HUES48 (cell line): ENCODE measurements around the gene SRPK2.
"Not testable (repeated sequence)": the region's sequence is repeated elsewhere in the genome, so short reads cannot be mapped to it uniquely, and the experiment has no call there.

Experiments used
- H3K27ac ChIP-seq: one replicate; pipeline ENCODE4 v1.7.0; 2013; ENCODE audit warnings: low read depth, low read length, inconsistent platforms
- H3K27me3 ChIP-seq: 2 replicates; pipeline ENCODE4 v1.6.1; 2013; ENCODE audit warnings: mild to moderate bottlenecking, low read length; ENCODE audit not compliant: control insufficient read depth, insufficient read depth
- H3K36me3 ChIP-seq: 2 replicates; pipeline ENCODE4 v1.6.1; 2013; ENCODE audit warnings: low read length; ENCODE audit not compliant: control insufficient read depth, insufficient read depth
- H3K4me1 ChIP-seq: 2 replicates; pipeline ENCODE4 v1.6.1; 2013; ENCODE audit warnings: mild to moderate bottlenecking, low read length; ENCODE audit not compliant: control insufficient read depth, insufficient read depth
- H3K4me3 ChIP-seq: 2 replicates; pipeline ENCODE4 v1.5.1; 2013; ENCODE audit warnings: mild to moderate bottlenecking, low read depth, low read length
- H3K9ac ChIP-seq: 2 replicates; pipeline ENCODE4 v1.6.1; 2013; ENCODE audit warnings: mild to moderate bottlenecking, low read depth, low read length, moderate library complexity
- H3K9me3 ChIP-seq: 2 replicates; pipeline ENCODE4 v1.6.1; 2013; ENCODE audit warnings: low read length; ENCODE audit not compliant: control insufficient read depth, insufficient read depth

Gene SRPK2

DNA sequence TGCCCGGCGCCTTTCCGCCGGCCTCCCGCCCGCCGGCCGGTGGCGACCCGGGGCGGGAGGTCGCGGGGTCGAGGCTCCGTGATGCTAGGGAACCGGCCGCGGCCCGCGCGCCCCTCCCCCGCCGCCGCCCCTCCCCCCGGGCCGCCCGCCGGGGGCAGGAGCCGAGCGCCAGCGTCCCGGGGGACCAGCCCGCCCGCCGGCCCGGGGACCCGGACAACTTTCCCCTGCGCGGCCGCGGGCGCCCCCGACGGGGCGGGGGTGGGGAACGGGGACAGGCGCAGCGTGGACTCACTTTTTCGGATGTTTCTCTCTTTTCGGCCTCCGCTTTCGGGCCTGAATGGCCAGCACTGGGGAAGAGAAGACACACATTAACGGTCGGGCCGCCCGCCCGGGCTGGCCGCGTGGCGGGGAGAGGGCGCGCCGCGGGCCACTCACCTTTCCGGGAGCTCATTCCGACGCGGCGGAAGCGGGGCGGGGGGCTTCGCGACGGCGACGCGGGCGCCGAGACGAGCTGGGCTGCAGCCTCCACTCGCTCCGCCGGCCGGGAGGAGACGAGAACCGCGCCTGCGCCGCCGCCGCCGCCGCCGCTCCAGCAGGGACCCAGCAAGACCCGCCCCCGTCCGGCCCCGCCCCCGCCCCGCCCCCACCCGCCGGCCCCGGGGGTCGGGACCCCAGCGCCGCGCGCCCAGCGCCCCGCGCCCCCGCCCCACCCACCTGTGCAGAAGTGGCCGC lies at the start of gene SRPK2:
Gene SRPK2, minus strand, starts transcription at position 566 of the 732 bp plus-strand sequence.
- H3K27me3 ChIP-seq = no peaks in the 10 kb centered on the region; the same call in 1 of the 2 replicates
- H3K36me3 ChIP-seq = no peaks in the 10 kb centered on the region
- peak within 1 kb of the TSS; percentile 78 for H3K9ac ChIP-seq
- H3K4me1 ChIP-seq = peaks cover 4% of the 10 kb centered on the region; the same call in 1 of the 2 replicates
- no peaks in the 10 kb centered on the region for H3K9me3 ChIP-seq
- H3K27ac ChIP-seq = peak within 1 kb of the TSS; percentile 85
- H3K4me3 ChIP-seq = peak within 1 kb of the TSS; percentile 88

DNA sequence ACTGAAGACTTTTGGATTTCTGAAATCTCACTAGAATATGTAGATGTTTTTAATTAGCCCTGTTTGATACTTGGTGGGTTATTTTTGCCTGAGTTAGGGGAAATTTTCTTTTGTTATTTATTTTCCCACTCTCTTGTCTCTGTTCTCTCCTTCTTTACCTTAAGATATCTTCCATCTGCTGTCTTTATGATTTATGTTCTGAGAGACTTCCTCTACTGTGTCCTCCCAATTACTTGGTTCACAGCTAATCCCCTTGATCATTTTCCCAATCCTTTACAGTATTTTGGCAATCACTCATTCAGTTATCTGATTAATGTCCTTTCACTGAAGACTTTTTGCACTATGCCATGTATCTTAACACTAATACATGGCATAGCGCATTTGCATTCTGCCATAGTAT lies 49.5 kb upstream of the SRPK2 start:
- no peaks in the 10 kb centered on the region for H3K36me3 ChIP-seq
- H3K9me3 ChIP-seq = no peaks in the 10 kb centered on the region
- no peak overlapping the region for H3K27ac ChIP-seq
- no peaks in the 10 kb centered on the region for H3K27me3 ChIP-seq
- no peaks in the 10 kb centered on the region for H3K4me1 ChIP-seq
- H3K9ac ChIP-seq = no peak overlapping the region
- no peak overlapping the region for H3K4me3 ChIP-seq

GRCh38 chr7:105437356-105437755 lies 48.6 kb upstream of the SRPK2 start:
- not testable (repeated sequence) for H3K9ac ChIP-seq, H3K36me3 ChIP-seq, H3K27ac ChIP-seq, H3K27me3 ChIP-seq, H3K9me3 ChIP-seq, H3K4me3 ChIP-seq, H3K4me1 ChIP-seq

DNA sequence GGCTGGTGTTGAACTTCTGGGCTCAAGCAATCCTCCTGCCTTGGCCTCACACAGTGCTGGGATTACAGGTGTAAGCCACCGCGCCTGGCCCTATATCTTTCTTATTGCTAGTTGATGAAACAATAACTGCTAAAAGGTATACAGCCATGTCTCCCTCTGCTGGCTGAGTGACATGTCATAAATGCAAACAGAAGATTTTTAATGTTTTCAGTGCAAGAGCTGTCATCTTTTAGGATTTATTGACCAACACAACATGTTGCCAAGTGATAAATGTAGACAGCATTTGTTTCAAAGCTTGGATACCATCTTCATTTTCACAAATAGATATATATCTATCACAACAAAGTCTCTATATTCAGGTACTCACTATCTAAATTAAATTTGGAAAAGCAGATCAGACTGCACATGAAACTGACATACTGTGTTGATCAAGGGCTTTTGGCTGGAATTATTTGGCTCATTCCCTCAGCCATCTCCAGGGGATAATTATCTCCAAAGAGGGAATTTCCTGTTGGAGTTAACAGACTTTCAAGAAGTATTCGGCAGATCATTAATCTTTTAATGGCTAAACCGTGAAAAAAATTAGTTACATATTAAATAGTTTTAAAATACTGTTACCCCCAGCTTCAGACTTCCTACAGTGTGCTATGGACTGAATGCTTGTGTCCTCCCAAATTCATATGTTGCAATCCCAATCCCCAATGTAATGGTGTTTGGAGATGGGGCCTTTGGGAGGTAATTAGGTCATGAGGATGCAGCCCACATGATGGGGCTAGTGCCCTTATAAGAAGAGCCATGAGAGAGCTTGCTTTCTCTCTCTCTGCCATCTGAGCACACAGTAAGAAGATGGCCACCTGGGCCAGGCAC lies 41.3 kb upstream of the SRPK2 start:
- Histone ChIP-seq H3K27ac (no peak overlapping the region), H3K27me3 (no peaks in the 10 kb centered on the region), H3K9me3 (no peaks in the 10 kb centered on the region)

DNA sequence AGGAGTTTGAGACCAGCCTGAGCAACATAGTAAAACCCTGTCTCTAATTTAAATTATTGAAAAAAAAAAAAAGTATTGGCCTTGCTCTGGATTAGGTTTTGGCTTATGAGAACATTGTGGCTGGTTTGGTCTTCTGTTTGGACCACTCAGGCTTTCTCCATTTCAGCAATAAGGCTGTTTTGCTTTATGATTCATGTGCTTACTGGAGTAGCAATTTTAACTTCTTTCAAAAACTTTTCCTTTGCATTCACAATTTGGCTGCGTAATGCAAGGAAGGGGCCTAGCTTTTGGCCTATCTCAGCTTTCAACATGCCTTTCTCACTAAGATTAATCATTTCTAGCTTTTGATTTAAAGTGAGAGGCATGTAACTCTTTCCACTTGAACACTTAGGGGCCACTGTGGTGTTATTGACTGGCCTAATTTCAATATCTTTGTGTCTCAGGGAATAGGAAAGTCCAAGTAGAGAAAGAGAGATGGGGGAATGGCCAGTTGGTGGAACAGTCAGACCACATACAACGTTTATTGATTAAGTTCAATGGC lies 38.0 kb upstream of the SRPK2 start:
- no peak overlapping the region for H3K4me3 ChIP-seq
- H3K4me1 ChIP-seq = no peaks in the 10 kb centered on the region
- no peak overlapping the region for H3K27ac ChIP-seq

More for the DNA sequence above, 41.3 kb upstream of the SRPK2 start:
- Histone ChIP-seq H3K4me3 (no peak overlapping the region), H3K36me3 (no peaks in the 10 kb centered on the region), H3K9ac (no peak overlapping the region), H3K4me1 (no peaks in the 10 kb centered on the region)

GRCh38 chr7:105423987-105424386 lies 35.3 kb upstream of the SRPK2 start:
- H3K4me1 ChIP-seq = no peaks in the 10 kb centered on the region
- no peak overlapping the region for H3K4me3 ChIP-seq
- no peaks in the 10 kb centered on the region for H3K27me3 ChIP-seq
- H3K9ac ChIP-seq = no peak overlapping the region
- H3K36me3 ChIP-seq = no peaks in the 10 kb centered on the region
- H3K27ac ChIP-seq = no peak overlapping the region
- H3K9me3 ChIP-seq = no peaks in the 10 kb centered on the region

More for the DNA sequence above, 38.0 kb upstream of the SRPK2 start:
- no peaks in the 10 kb centered on the region for H3K27me3 ChIP-seq
- no peaks in the 10 kb centered on the region for H3K9me3 ChIP-seq
- no peak overlapping the region for H3K9ac ChIP-seq
- H3K36me3 ChIP-seq = no peaks in the 10 kb centered on the region

DNA sequence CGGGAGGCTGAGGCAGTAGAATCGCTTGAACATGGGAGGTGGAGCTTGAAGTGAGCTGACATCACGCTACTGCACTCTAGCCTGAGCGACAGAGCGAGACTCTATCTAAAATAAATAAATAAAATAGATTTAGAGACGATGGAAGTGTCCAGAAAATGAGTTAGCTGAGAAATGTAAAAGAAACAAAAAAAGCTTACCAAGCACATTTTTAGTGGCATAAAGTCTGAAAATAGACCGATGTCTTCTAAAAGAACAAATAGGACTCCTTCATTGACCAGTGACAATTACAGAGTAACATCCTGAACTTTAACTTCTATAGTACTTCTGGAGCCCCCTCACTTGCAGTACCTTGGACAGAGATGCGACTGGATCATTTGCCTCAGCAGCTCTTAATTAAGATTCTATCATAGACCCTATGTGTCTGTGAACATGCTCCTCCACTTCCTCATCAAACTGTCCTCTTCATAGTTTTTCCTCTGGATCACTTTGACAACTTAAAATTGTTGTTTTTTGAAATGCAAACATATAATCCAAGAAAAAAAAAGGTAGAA lies 25.2 kb upstream of the SRPK2 start:
- Histone ChIP-seq H3K36me3 (no peaks in the 10 kb centered on the region), H3K27me3 (no peaks in the 10 kb centered on the region), H3K4me3 (no peak overlapping the region), H3K9ac (no peak overlapping the region), H3K27ac (no peak overlapping the region), H3K4me1 (no peaks in the 10 kb centered on the region), H3K9me3 (no peaks in the 10 kb centered on the region)

GRCh38 chr7:105410774-105411173 lies 22.1 kb upstream of the SRPK2 start:
- H3K9me3 ChIP-seq, H3K27me3 ChIP-seq, H3K4me1 ChIP-seq, H3K27ac ChIP-seq, H3K36me3 ChIP-seq, H3K9ac ChIP-seq, H3K4me3 ChIP-seq: not testable (repeated sequence)

- H3K27me3 ChIP-seq, H3K4me1 ChIP-seq, H3K4me3 ChIP-seq, H3K36me3 ChIP-seq, H3K9ac ChIP-seq, H3K9me3 ChIP-seq, H3K27ac ChIP-seq: not testable (repeated sequence)
Measured at GRCh38 chr7:105409775-105410174, 21.1 kb upstream of the SRPK2 start.

- Histone ChIP-seq H3K9me3 (no peaks in the 10 kb centered on the region), H3K9ac (no peak overlapping the region), H3K36me3 (no peaks in the 10 kb centered on the region), H3K4me1 (no peaks in the 10 kb centered on the region), H3K27me3 (no peaks in the 10 kb centered on the region), H3K27ac (no peak overlapping the region), H3K4me3 (no peak overlapping the region)
Measured at GRCh38 chr7:105408791-105409410, 20.2 kb upstream of the SRPK2 start.
